Left lung (tissue), 10 donors: ENCODE results near the gene TAX1BP3. TPM values are rescaled to one million over a fixed set of nuclear protein-coding genes. Genes with fewer than 3 reads are reported as not detected.

Experiments used
- ATAC-seq: fragments of 200-7000 bp; cut with Tn5 transposase; one replicate; pipeline ENCODE4 v1.9.1; 2020; ENCODE audit warnings: moderate library complexity
- DNase-seq, 4 donors: peaks; one replicate each; pipeline ENCODE4 v3.0.0-alpha.2; 2013 to 2020
- H3K27ac ChIP-seq, 2 donors: fragments of 200-600 bp; sonication (generic) in 1 of 2; one replicate each; pipeline versions ENCODE4 v1.5.0 to v1.8.0; 2020 to 2021
- H3K27me3 ChIP-seq, 2 donors: fragments of 200-600 bp; sonication (generic) in 1 of 2; one replicate each; pipeline versions ENCODE4 v1.5.0 to v1.8.0; 2020 to 2021
- H3K36me3 ChIP-seq, 2 donors: fragments of 200-600 bp; sonication (generic) in 1 of 2; one replicate each; pipeline versions ENCODE4 v1.5.0 to v1.8.0; 2020 to 2021
- H3K4me1 ChIP-seq, 2 donors: fragments of 200-600 bp; one replicate each; pipeline ENCODE4 v1.8.0; 2021
- H3K4me3 ChIP-seq, 2 donors: fragments of 200-600 bp; sonication (generic) in 1 of 2; one replicate each; pipeline versions ENCODE4 v1.5.0 to v1.8.0; 2020 to 2021; ENCODE audit warnings: mild to moderate bottlenecking in 1 of 2
- H3K9me3 ChIP-seq, 2 donors: fragments of 200-600 bp; sonication (generic) in 1 of 2; one replicate each; pipeline versions ENCODE4 v1.5.0 to v1.8.0; 2020 to 2021
- intact Hi-C, 2 donors: fragments of 100-400 bp; cut with DNase I; formaldehyde crosslinking; loops; one replicate each; pipeline versions ENCODE4 v1.11.2 to v1.14.2; 2022
- polyA plus RNA-seq, 6 donors: library from polyadenylated mRNA; unstranded; fragments of 120-200 nt; gene quantifications; one replicate each; pipeline ENCODE4 v1.2.1, GENCODE V29; 2013; ENCODE audit not compliant: insufficient read length in 6 of 6
- total RNA-seq, 2 donors: library from RNA; stranded (reverse); fragmentation: NEBNext Ultra II Directional; extraction: Animal tissue kit (Norgen Biotek cat#: 25700); gene quantifications; one replicate each; pipeline ENCODE4 v1.2.1, GENCODE V29; 2021
- TF ChIP-seq, protein P1 (sequence below), 2 donors: fragments of 200-600 bp; sonication (generic) in 1 of 2; IDR thresholded peaks; one replicate each; pipeline versions ENCODE4 v1.5.0 to v1.8.0; 2021; ENCODE audit warnings: antibody characterized with exemption in 2 of 2
- donor health status: DM: no; HTN: yes; CAD: no.
- donor health status: DM: no; HTN: no; CAD: no.

The TAX1BP3 gene
- total and polyA plus RNA-seq, 8 donors: 65.2 to 194 (median 86.1) TPM

DNA sequence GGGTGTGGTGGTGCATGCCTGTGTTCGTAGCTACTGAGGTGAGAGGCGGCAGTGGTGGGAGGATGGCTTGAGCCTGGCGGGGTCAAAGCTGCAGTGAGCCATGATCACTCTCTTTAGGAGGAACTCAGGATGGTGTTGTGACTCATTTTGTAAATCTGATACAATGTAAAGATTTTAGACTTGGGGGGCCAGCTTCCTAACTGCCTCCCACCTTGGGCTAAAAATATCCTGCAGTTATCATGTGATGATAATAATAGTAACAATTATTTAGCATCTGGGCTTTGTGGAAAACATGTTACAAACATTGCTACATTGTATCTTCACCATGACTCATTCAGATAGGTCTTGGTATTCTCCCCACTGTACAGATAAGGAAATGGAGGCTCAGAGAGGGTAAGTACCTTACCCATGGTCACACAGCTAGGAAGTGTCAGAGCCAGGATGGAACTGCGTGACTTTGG is 24.5 kb downstream of the TAX1BP3 start:
- H3K9me3 ChIP-seq: no peaks in the 10 kb centered on the region
- intact Hi-C loops: no loop called here
- ATAC-seq: no peak
- peak in 1 of 4 donors; percentile 23 for DNase-seq
- TF ChIP-seq, protein P1, sequence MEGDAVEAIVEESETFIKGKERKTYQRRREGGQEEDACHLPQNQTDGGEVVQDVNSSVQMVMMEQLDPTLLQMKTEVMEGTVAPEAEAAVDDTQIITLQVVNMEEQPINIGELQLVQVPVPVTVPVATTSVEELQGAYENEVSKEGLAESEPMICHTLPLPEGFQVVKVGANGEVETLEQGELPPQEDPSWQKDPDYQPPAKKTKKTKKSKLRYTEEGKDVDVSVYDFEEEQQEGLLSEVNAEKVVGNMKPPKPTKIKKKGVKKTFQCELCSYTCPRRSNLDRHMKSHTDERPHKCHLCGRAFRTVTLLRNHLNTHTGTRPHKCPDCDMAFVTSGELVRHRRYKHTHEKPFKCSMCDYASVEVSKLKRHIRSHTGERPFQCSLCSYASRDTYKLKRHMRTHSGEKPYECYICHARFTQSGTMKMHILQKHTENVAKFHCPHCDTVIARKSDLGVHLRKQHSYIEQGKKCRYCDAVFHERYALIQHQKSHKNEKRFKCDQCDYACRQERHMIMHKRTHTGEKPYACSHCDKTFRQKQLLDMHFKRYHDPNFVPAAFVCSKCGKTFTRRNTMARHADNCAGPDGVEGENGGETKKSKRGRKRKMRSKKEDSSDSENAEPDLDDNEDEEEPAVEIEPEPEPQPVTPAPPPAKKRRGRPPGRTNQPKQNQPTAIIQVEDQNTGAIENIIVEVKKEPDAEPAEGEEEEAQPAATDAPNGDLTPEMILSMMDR (IDR thresholded peaks at IDR 0.05): no peak
- peaks cover 0 to 52% of the 10 kb centered on the region in 2 donors for H3K36me3 ChIP-seq
- H3K27me3 ChIP-seq: no peaks in the 10 kb centered on the region
- H3K4me3 ChIP-seq: no peak overlapping the region
- H3K4me1 ChIP-seq: peaks cover 5 to 10% of the 10 kb centered on the region in 2 donors
- no peak overlapping the region for H3K27ac ChIP-seq

DNA sequence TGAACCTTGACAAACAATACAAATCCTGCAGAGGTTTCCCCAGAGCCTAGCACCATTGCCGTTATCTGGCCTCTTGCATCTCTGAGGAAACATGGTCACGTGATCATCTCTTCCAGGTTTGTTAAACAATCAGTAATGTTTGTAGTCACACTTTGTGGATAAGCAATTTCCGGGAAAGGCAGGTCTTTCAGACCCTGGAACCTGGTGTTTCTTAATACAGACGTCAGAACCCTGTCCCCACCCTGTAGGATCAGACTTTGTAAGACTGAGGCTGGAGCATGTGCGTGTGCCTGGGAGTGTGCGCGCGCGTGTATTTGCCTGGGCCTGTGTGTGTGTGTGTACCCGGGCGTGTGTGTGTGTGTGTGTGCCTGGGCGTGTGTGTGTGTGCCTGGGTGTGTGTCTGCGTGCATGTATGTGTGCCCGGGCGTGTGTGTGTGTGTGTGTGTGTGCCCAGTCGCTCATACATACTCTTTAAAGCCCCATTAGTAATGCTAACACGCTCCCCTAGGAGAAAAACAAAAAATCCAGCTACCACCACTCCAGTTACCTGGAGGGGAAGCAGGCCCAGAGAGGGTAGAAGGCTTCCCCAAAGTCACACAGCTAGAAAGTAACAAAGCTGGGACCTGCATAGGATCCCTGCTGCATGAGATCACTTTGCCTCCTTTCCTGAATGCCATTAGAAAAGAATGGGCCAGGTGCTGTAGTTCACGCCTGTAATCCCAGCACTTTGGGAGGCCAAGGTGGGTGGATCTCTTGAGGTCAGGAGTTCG is 26.5 kb downstream of the TAX1BP3 start:
- DNase-seq (no peak), ATAC-seq (peak; percentile 53)
- intact Hi-C loops: no loop called here
- Histone ChIP-seq H3K4me3 (no peak overlapping the region), H3K9me3 (no peaks in the 10 kb centered on the region), H3K27me3 (no peaks in the 10 kb centered on the region), H3K4me1 (peaks cover 10 to 22% of the 10 kb centered on the region in 2 donors), H3K36me3 (peaks cover 0 to 32% of the 10 kb centered on the region in 2 donors), H3K27ac (no peak overlapping the region)
- TF ChIP-seq, protein P1 (IDR thresholded peaks at IDR 0.05): no peak

DNA sequence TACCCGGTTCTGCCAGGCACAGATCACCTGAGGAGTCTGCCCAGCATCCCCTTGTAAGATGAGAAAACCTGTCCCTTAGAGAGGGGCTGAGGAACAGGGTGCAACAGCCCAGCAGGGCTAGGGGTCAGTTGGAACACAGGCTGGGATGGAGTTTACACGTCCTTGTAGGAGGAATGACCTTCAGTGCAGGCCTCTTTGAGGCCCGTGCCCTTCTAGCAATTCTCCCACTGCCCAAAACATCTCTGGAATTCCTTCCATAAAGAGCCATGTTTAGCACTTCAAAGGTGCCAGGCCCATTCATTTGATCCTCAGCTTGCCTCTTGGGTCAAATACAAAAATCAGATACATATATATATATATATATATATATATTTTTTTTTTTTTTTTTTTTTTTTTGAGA is 27.4 kb downstream of the TAX1BP3 start:
- Histone ChIP-seq H3K4me1 (peaks cover 10 to 24% of the 10 kb centered on the region in 2 donors), H3K9me3 (no peaks in the 10 kb centered on the region), H3K27ac (no peak overlapping the region), H3K27me3 (no peaks in the 10 kb centered on the region), H3K36me3 (peaks cover 0 to 23% of the 10 kb centered on the region in 2 donors), H3K4me3 (no peak overlapping the region)
- intact Hi-C loops: no loop called here
- no peak for ATAC-seq
- DNase-seq: no peak
- TF ChIP-seq, protein P1 (IDR thresholded peaks at IDR 0.05): no peak

DNA sequence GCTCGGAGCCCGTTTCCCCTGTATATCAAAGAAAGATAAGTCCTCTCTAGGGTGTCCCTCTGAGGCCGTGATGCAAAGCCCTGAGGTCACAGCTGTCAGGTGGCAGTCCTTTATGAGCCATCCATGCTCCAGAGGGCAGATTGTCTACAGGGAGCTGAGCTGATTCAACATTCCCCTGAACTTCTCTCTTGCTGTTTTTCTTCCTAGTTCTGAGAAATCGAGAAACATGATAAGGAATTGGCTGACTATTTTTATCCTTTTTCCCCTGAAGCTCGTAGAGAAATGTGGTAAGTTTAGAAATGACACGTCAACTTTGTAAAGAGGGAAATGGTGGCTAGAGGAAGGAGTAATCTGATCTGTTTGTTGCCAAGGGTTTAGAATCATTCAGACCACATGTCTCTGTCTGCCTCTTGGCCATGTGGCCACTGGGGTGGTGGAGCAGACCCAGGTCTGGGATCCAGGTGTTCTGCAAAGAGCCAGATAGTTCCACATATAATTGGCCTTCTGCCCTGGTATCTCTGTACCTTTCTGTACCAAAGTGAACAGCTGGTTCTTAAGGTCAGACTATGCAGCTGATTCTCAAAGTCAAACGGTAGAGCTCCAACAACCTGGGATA is 28.3 kb downstream of the TAX1BP3 start:
- Histone ChIP-seq H3K4me1 (peaks cover 10 to 32% of the 10 kb centered on the region in 2 donors), H3K27ac (peak overlapping the region in 1 of 2 donors; percentile 39), H3K4me3 (no peak overlapping the region), H3K27me3 (no peaks in the 10 kb centered on the region), H3K9me3 (no peaks in the 10 kb centered on the region), H3K36me3 (peaks cover 0 to 17% of the 10 kb centered on the region in 2 donors)
- intact Hi-C loops: no loop called here
- no peak for DNase-seq
- TF ChIP-seq, protein P1 (IDR thresholded peaks at IDR 0.05): no peak
- ATAC-seq: no peak

DNA sequence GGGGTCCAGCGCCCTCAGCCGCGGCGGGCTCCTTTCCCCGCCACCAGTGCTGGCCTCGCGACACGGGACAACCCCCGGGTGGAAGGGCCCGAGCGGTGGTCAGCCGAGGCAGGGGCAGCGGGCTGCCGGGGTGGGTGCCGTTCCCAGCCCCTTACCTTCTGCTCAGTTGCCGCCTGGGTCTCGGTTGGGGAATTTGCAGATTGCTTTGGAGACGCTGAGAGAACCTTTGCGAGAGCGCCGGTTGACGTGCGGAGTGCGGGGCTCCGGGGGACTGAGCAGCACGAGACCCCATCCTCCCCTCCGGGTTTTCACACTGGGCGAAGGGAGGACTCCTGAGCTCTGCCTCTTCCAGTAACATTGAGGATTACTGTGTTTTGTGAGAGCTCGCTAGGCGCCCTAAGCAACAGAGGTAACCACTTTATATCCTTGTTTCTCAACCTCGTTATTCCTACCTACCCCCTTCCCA is 31.4 kb downstream of the TAX1BP3 start:
- Histone ChIP-seq H3K27ac (peak overlapping the region; percentile 97 to 99), H3K27me3 (no peaks in the 10 kb centered on the region), H3K9me3 (no peaks in the 10 kb centered on the region), H3K36me3 (peaks cover 0 to 5% of the 10 kb centered on the region in 2 donors), H3K4me3 (peak overlapping the region; percentile 97 to 98), H3K4me1 (peaks cover 10 to 42% of the 10 kb centered on the region in 2 donors)
- TF ChIP-seq, protein P1 (IDR thresholded peaks at IDR 0.05): no peak
- DNase-seq (no peak), ATAC-seq (no peak)
- intact Hi-C loops: no loop called here
